SH-SY5Y (cell line): ENCODE results near the gene TUBB4B.

Experiments used
- GATA2 ChIP-seq: IDR thresholded peaks from 2 replicates; pipeline ENCODE4 v1.6.1; 2011; ENCODE audit warnings: mild to moderate bottlenecking, low read depth, low read length
- GATA3 ChIP-seq: IDR thresholded peaks from 2 replicates; pipeline ENCODE4 v1.6.1; 2011; ENCODE audit warnings: low read depth, mild to moderate bottlenecking, low read length, moderate library complexity

- TF ChIP-seq GATA2 (no peak), GATA3 (no peak)
These were observed 30.0 kb downstream of the TUBB4B start for GRCh38 chr9:137270929-137271695.
